GM12878 (cell line): ENCODE measurements around the gene SHC3. TPM values are rescaled to one million over a fixed set of nuclear protein-coding genes. Genes with fewer than 3 reads are reported as not detected.

Experiments used
- ATAC-seq: fragments of 200-7000 bp; cut with Tn5 transposase; 3 replicates; pipeline ENCODE4 v1.9.1; 2020; ENCODE audit warnings: mild to moderate bottlenecking, moderate library complexity
- BruUV-seq: library from RNA; stranded (reverse); fragments of 400-500 nt; replicated peaks from 2 replicates; lab custom pipeline; 2021; lab: Mats Ljungman, UMichigan
- CTCF ChIA-PET: fragments of 300-600 bp; sonication (Branson Sonifier 250); formaldehyde crosslinking; extraction: SDS; loops from one replicate; lab custom pipeline; 2021; ENCODE audit warnings: inconsistent platforms; lab: Yijun Ruan, JAX
- POLR2A ChIA-PET: fragments of 350-600 bp; formaldehyde crosslinking; extraction: SDS; loops from one replicate; lab custom pipeline; 2021; ENCODE audit warnings: inconsistent platforms; lab: Charles Lee
- RAD21 ChIA-PET: fragments of 300-600 bp; sonication (Branson Sonifier 250); formaldehyde crosslinking; loops from one replicate; lab custom pipeline; 2023; ENCODE audit warnings: antibody characterized with exemption; ENCODE audit not compliant: unreplicated experiment; lab: Charles Lee
- SMC1A ChIA-PET: fragments of 300-600 bp; sonication (Branson Sonifier 250); formaldehyde crosslinking; loops from one replicate; lab custom pipeline; 2023; ENCODE audit not compliant: unreplicated experiment, uncharacterized antibody; lab: Charles Lee
- DNase-seq: peaks from one replicate; pipeline ENCODE4 v3.0.0-alpha.2; 2011; ENCODE audit warnings: low read depth, low spot score
- FAIRE-seq: peaks from 3 replicates; lab custom pipeline; 2011; peaks lifted over from hg19 to GRCh38; lab: Jason Lieb, UNC
- H2AFZ ChIP-seq: 2 replicates; pipeline ENCODE4 v1.6.0; 2011; ENCODE audit warnings: low read depth, low read length, control low read depth; ENCODE audit not compliant: control insufficient read depth
- H3K27ac ChIP-seq: 2 replicates; pipeline ENCODE4 v1.5.1; 2011; ENCODE audit warnings: control low read depth; ENCODE audit not compliant: control insufficient read depth, insufficient read depth
- H3K27me3 ChIP-seq, 2 experiments: replicated peaks in 1 of 2; 2 replicates each; pipeline versions ENCODE4 v1.6.0 to v1.6.1; 2011; ENCODE audit warnings: low read length in 1 of 2; ENCODE audit not compliant: control insufficient read depth in 2 of 2, insufficient read depth in 2 of 2
- H3K36me3 ChIP-seq, 2 experiments: 2 replicates each; pipeline ENCODE4 v1.5.1; 2011; ENCODE audit warnings: low read length in 1 of 2; ENCODE audit not compliant: control insufficient read depth in 2 of 2, insufficient read depth in 2 of 2
- H3K4me1 ChIP-seq: 2 replicates; pipeline ENCODE4 v1.6.1; 2011; ENCODE audit warnings: mild to moderate bottlenecking, low read length, moderate library complexity, mixed read lengths; ENCODE audit not compliant: control insufficient read depth, insufficient read depth
- H3K4me2 ChIP-seq: 2 replicates; pipeline ENCODE4 v1.6.0; 2011; ENCODE audit warnings: control low read depth; ENCODE audit not compliant: control insufficient read depth, insufficient read depth
- H3K4me3 ChIP-seq: fragments of 200-600 bp; sonication (generic); 2 replicates; pipeline ENCODE4 v1.5.1; 2016
- H3K79me2 ChIP-seq: 2 replicates; pipeline ENCODE4 v1.6.0; 2011; ENCODE audit warnings: low read length; ENCODE audit not compliant: control insufficient read depth, insufficient read depth
- H3K9ac ChIP-seq: 2 replicates; pipeline ENCODE4 v1.8.0; 2011; ENCODE audit warnings: low read length, control low read depth, mixed read lengths; ENCODE audit not compliant: control insufficient read depth, insufficient read depth
- H3K9me3 ChIP-seq: replicated peaks from 3 replicates; pipeline ENCODE4 v1.5.1; 2011; ENCODE audit warnings: mild to moderate bottlenecking, low read length; ENCODE audit not compliant: control insufficient read depth, insufficient read depth
- H4K20me1 ChIP-seq: 2 replicates; pipeline ENCODE4 v1.6.0; 2011; ENCODE audit not compliant: control insufficient read depth, insufficient read depth
- ATF3 ChIP-seq: IDR thresholded peaks from 2 replicates; pipeline ENCODE4 v1.6.1; 2011; ENCODE audit warnings: low read depth, mild to moderate bottlenecking, low read length, moderate library complexity, borderline replicate concordance; ENCODE audit errors: extremely low read depth
- EZH2 ChIP-seq: IDR thresholded peaks from 2 replicates; pipeline ENCODE4 v1.6.1; 2012; ENCODE audit warnings: low read depth, mild to moderate bottlenecking, control low read depth, inconsistent platforms, low read length, borderline replicate concordance; ENCODE audit not compliant: control insufficient read depth
- HDAC2 ChIP-seq: fragments of 200-600 bp; sonication (generic); IDR thresholded peaks from 2 replicates; pipeline ENCODE4 v1.6.1; 2017
- HDGF ChIP-seq: fragments of 450-650 bp; IDR thresholded peaks from 2 replicates; pipeline ENCODE4 v1.6.1; 2016; ENCODE audit warnings: antibody characterized with exemption
- MEF2B ChIP-seq: fragments of 450-650 bp; IDR thresholded peaks from 2 replicates; pipeline ENCODE4 v1.6.1; 2018; ENCODE audit warnings: mild to moderate bottlenecking, moderate library complexity; ENCODE audit not compliant: partially characterized antibody, poor library complexity, severe bottlenecking
- NFYA ChIP-seq: IDR thresholded peaks from 2 replicates; pipeline ENCODE4 v1.6.1; 2011; ENCODE audit warnings: low read depth, mild to moderate bottlenecking, low read length, improper control_type of control experiment, borderline replicate concordance
- PAX8 ChIP-seq: fragments of 450-650 bp; IDR thresholded peaks from 2 replicates; pipeline ENCODE4 v1.6.1; 2017; ENCODE audit warnings: mild to moderate bottlenecking, moderate library complexity
- PML ChIP-seq: IDR thresholded peaks from 2 replicates; pipeline ENCODE4 v1.6.1; 2012; ENCODE audit warnings: low read length, inconsistent platforms
- STAT1 ChIP-seq: fragments of 450-650 bp; conservative IDR thresholded peaks from 2 replicates; pipeline ENCODE4 v1.6.1; 2014; ENCODE audit warnings: antibody characterized with exemption, mild to moderate bottlenecking
- YY1 ChIP-seq: IDR thresholded peaks from 2 replicates; pipeline ENCODE4 v1.6.1; 2011; ENCODE audit warnings: low read depth, mild to moderate bottlenecking, low read length
- ZNF24 ChIP-seq: fragments of 450-650 bp; IDR thresholded peaks from 2 replicates; pipeline ENCODE4 v1.6.1; 2017; ENCODE audit warnings: antibody characterized with exemption, mild to moderate bottlenecking
- WGBS: methylation state at CpG from one replicate; pipeline ENCODE4 v1.1.6; 2016; ENCODE audit warnings: low lambda C conversion rate; ENCODE audit not compliant: insufficient replicate concordance, insufficient coverage; ENCODE audit errors: missing lambda C conversion rate; 5-methylcytosine and 5-hydroxymethylcytosine counted together
- in situ Hi-C: fragments of 300-500 bp; cut with MboI; formaldehyde crosslinking; loops from 9 replicates; pipeline ENCODE4 v1.14.3; 2018; ENCODE audit warnings: mixed read lengths
- intact Hi-C: fragments of 100-400 bp; cut with micrococcal nuclease; formaldehyde crosslinking; loops from one replicate; pipeline ENCODE4 v1.14.2; 2022; ENCODE audit not compliant: unreplicated experiment
- polyA plus RNA-seq, 11 experiments: library from polyadenylated mRNA; depleted of rRNA in 4 of 11; unstranded in 6 of 11; stranded (reverse) in 5 of 11; fragments of >200 nt; fragmentation: Nextera tagmentation in 4 of 11; fragmentation: Illumina TruSeq in 1 of 11; extraction: Ambion mirVana in 4 of 11; extraction: Trizol in 1 of 11; gene quantifications; 1 replicate in 1 of 11; 2 replicates in 10 of 11; pipeline versions ENCODE4 v1.2.1 to v1.2.3, GENCODE V29; 2011 to 2016; ENCODE audit warnings: inconsistent platforms in 2 of 11, missing spikeins in 2 of 11, low read depth in 1 of 11
- total RNA-seq, 4 experiments: library from RNA; depleted of rRNA in 3 of 4; stranded (reverse); fragments of >200 nt in 3 of 4; fragmentation: Illumina TruSeq in 1 of 4; extraction: Trizol in 1 of 4; gene quantifications; 2 replicates each; pipeline versions ENCODE4 v1.2.1 to v1.2.3, GENCODE V29; 2013 to 2021

The SHC3 gene
- total and polyA plus RNA-seq, 10 of the 15 experiments (the other 5 are each of a cell fraction or from before 2014, with no cell fraction given), result 0.01 to 0.06 TPM; not detected in 8

DNA sequence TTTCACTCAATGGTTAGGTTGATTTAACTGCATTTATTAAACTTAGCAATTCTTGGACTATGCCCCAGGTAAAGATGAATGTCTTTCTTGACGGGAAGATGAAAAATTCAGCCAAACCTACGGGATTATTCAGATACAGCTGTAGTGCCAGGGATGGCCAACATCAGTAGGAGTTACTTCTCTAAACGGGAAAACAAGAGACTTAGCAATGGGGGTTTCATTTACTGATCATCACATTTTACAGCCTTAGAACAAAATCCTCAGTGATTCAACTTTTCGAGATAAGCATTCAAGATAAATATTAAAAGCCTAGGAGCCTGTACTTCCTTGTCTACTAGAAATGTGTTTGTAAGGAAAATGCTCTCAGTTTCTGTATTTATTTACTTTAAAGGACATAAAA lies 141.3 kb downstream of the SHC3 start:
- Histone ChIP-seq H3K36me3 (no peaks in the 10 kb centered on the region), H3K79me2 (no peaks in the 10 kb centered on the region), H3K27me3 (no peaks in the 10 kb centered on the region; a peak in 1 of 4 replicates), H3K9me3 (no peaks in the 10 kb centered on the region), H3K27ac (no peak overlapping the region), H3K4me3 (no peak overlapping the region), H4K20me1 (no peaks in the 10 kb centered on the region), H3K4me2 (no peak overlapping the region), H2AFZ (no peak overlapping the region), H3K4me1 (no peaks in the 10 kb centered on the region)
- ATAC-seq (no peak), FAIRE-seq (no peak)
- RAD21 ChIA-PET, result no interaction called here
- POLR2A ChIA-PET, result no interaction called here
- intact Hi-C loops (no loop called here), in situ Hi-C loops (no loop called here)
- SMC1A ChIA-PET, result no interaction called here
- CTCF ChIA-PET, result no interaction called here
- TF ChIP-seq ATF3 (no peak), YY1 (no peak), NFYA (no peak), PML (no peak), HDGF (no peak), HDAC2 (no peak), PAX8 (no peak), ZNF24 (no peak), STAT1 (no peak), EZH2 (no peak), MEF2B (no peak)
- TF ChIP-seq, all 136 proteins: peak for 0
- DNase-seq, result no peak
- 11% methylated on average over 4 of the region's 4 CpGs for WGBS
- BruUV-seq, result no TSS peak
- no peak overlapping the region for H3K9ac ChIP-seq
